AG04449 (cell line): ENCODE data around the gene TMEM272.

Experiments used
- CTCF ChIA-PET: fragments of 350-600 bp; formaldehyde crosslinking; extraction: SDS; loops from one replicate; lab custom pipeline; 2021; ENCODE audit warnings: antibody characterized with exemption; lab: Yijun Ruan, JAX
- POLR2A ChIA-PET: fragments of 400-600, 350-600 bp; formaldehyde crosslinking; extraction: SDS; loops from one replicate; lab custom pipeline; 2020; ENCODE audit warnings: antibody characterized with exemption, inconsistent platforms; lab: Yijun Ruan, JAX
- DNase-seq: peaks from one replicate; pipeline ENCODE4 v3.0.0-alpha.2; 2010; ENCODE audit warnings: low read depth, low spot score
- H3K4me3 ChIP-seq: 2 replicates; pipeline ENCODE4 v1.5.1; 2011; ENCODE audit warnings: low read depth, mild to moderate bottlenecking, control low read depth, low read length
- TF ChIP-seq, protein P1 (sequence below): IDR thresholded peaks from one replicate; pipeline ENCODE4 v1.5.1; 2011; ENCODE audit warnings: mild to moderate bottlenecking, moderate library complexity, low read length, control low read depth, inconsistent platforms; ENCODE audit not compliant: insufficient read depth; ENCODE audit errors: missing control alignments

Gene TMEM272

DNA sequence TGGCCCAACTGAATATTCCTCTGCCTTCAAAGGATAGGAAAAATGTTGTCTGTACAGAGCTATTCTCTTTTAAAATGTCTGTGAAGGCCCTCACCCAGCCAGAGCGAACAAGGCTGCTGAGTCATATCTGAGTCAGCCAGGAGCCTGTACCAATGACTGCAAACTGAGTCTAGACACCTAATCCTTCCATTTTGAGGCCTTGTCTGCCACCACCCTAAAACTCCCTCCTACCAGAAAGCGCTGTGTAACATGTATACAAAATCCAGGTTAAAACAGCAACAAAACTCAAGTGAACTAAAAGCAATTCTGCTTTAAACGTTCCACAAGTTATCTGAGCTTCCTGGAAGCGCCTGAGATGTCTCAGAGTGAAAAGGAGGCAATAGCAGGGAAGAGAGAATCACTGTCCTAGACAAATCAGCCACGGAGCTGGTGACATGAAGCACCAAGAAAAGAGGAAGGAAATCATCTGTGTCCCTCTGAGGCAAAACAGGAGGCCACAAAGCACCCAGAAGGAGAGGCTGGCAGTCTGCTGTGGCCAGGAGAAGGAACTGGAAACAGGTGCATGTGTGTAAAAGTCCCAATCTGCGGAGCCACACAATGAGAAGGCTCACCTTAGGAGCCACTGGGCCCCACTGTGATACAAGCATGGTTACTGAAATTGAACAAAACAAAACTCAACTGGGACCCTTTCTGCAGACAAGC, 51.3 kb downstream of the TMEM272 start:
- DNase-seq, result peak; percentile 46
- TF ChIP-seq, protein P1, sequence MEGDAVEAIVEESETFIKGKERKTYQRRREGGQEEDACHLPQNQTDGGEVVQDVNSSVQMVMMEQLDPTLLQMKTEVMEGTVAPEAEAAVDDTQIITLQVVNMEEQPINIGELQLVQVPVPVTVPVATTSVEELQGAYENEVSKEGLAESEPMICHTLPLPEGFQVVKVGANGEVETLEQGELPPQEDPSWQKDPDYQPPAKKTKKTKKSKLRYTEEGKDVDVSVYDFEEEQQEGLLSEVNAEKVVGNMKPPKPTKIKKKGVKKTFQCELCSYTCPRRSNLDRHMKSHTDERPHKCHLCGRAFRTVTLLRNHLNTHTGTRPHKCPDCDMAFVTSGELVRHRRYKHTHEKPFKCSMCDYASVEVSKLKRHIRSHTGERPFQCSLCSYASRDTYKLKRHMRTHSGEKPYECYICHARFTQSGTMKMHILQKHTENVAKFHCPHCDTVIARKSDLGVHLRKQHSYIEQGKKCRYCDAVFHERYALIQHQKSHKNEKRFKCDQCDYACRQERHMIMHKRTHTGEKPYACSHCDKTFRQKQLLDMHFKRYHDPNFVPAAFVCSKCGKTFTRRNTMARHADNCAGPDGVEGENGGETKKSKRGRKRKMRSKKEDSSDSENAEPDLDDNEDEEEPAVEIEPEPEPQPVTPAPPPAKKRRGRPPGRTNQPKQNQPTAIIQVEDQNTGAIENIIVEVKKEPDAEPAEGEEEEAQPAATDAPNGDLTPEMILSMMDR, result no peak
- ChIA-PET CTCF (interaction anchor here (1.0 to 10.4 kb wide), 4 partner anchors 20 to 361 kb away, joined by 3 to 96 read pairs (median 4); no protein-coding TSS in a partner anchor), POLR2A (interaction anchor here (1.2 kb wide), 1 partner anchor 341 kb away, joined by 5 read pairs; the partner anchor contains the start of gene INTS6)
- no peak overlapping the region for H3K4me3 ChIP-seq

DNA sequence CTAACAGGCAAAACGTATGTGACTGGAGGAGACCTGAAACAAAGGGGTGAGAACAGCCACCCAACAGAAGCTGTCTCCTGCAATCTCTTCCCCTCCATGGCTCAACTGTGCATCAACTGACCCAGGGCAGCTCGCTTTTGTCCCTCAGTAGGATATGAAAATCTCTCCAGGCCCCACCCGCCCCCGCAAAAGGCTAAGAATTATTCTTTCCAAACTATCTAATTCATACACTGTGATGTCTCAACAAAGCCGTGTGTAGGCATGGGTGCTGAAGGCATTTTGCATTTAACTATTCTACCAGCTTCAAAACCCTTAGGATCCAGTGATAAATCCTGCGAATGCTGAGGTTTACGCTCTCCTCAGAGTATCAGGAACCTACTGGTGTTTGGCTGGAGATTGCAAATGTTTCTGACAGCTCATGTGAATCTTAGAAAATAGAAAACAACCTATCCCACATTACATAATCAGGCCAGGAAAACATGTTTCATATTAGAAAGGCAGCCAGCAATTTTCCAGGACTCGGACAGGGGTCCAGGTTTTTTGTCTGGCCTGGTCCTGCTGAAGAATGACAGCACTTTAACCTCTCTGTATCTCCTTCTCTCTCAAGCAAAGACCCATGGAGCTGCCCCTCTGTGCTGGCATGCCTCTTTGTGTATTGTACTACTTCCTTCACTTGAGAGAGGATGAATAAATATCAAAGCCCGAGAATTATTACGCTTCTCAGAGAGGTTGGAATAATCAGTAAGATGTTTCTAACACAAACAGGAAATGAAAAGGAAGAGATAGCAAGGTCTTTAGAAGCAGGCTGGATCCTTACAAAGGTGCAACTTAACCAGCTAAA, 58.3 kb downstream of the TMEM272 start:
- DNase-seq, result no peak
- TF ChIP-seq, protein P1, result no peak
- no peak overlapping the region for H3K4me3 ChIP-seq
- ChIA-PET CTCF (interaction anchor here (0.6 to 3.2 kb wide), 6 partner anchors 10 to 500 kb away, joined by 3 to 17 read pairs (median 3); no protein-coding TSS in a partner anchor), POLR2A (interaction anchor here (0.8 to 2.3 kb wide), 2 partner anchors 11 to 334 kb away, joined by 3 to 9 read pairs; partner anchors contain the start of gene INTS6)

DNA sequence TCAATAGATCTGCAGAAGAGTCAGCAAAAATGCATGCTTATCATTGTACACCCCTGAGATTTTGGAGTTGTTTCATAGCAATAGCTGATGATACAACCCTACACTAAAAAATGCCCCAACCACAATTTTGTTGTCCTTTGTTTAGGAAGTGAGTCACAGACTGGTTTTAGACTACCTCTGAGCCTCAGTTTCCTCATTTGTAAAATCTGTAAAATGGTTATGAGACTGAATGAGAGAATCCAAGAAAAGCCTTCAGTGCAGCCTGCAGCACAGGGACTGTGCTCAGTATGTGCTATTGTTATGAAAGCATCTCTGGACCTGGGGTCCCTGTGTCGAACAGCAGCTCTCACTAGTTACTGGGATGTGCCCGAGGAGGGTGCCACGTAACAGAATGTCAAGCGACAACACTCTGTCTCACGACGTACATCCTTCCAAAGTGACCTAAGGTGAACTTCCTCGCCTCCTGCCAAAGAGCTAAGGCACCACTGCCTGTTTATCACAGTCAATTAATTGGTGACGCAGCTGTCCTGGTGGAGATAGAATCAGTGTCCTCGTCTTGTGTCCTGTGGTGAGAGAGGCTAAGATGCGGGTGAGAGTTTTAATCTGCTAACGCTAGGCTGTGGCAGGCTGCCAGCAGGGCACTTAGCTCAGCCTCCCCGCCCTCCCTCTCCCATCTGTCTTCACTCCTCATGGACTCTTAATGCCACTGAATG, 59.1 kb downstream of the TMEM272 start:
- CTCF ChIA-PET, result interaction anchor here (0.5 to 3.2 kb wide), 7 partner anchors 11 to 499 kb away, joined by 3 to 17 read pairs (median 3); no protein-coding TSS in a partner anchor
- no peak for DNase-seq
- POLR2A ChIA-PET, result interaction anchor here (0.8 to 2.3 kb wide), 2 partner anchors 12 to 333 kb away, joined by 3 to 9 read pairs; partner anchors contain the start of gene INTS6

DNA sequence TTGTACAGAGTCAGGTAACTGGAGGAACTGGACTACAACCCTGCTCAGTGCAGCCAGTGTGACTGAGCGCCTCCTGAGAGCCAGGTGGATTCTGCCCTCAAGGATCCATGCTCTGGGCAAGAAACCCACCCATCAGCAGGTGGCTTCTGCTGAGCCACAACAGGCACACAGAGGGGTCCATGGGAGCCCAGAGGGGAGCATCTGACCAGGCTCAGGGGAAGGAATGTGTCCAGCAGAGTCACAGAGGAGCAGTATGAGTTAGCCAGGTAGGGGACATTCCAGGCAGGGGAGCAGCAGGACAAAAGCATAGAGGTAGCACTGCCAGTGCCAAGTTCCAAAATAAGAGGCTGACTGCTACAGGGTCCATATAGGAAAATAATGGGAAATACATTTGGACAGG, 60.9 kb downstream of the TMEM272 start:
- ChIA-PET CTCF (interaction anchor here (1.7 kb wide), 1 partner anchor 14 kb away, joined by 5 read pairs; no protein-coding TSS in a partner anchor), POLR2A (no interaction called here)
- DNase-seq, result no peak
- TF ChIP-seq, protein P1, result no peak
- H3K4me3 ChIP-seq, result no peak overlapping the region

More for the DNA sequence above, 59.1 kb downstream of the TMEM272 start:
- TF ChIP-seq, protein P1, result no peak
- no peak overlapping the region for H3K4me3 ChIP-seq

DNA sequence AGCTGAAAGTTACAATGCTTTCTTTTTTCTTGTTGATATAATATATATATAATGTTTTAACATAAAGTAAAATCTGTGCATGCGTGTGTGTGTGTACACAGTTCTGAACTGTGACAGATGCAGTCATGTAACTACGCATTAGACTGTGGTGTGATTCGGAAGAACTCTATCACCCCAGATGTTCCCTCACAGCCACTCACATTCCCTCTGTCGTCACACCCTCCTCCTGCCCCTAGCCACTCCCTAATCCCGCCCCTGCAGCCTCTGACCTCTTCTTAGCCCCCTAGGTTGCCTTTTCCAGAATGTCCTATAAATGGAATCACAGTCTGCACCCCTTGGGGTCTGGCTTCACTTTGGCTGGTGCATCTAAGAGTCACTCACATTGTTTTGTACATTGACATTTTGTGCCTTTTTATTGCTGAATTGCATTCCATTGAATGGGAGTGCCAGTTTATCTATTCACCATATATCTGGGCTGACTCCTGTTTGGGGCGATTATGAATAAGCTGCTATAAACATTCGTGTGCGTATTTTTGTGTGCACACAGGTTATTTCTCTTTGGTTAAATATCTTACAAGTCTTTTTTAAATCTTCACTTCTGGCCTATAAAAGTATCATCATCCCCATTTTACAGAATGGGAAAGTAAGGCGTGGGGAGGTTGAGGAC, 61.4 kb downstream of the TMEM272 start:
- CTCF ChIA-PET, result interaction anchor here (0.6 to 1.7 kb wide), 3 partner anchors 14 to 307 kb away, joined by 3 to 5 read pairs (median 3); no protein-coding TSS in a partner anchor
- TF ChIP-seq, protein P1, result no peak
- DNase-seq, result no peak
- POLR2A ChIA-PET, result interaction anchor here (0.7 kb wide), 1 partner anchor 330 kb away, joined by 3 read pairs; the partner anchor contains the start of gene INTS6
- H3K4me3 ChIP-seq, result no peak overlapping the region
